PC-9 (cell line): ENCODE measurements around the gene EZR.

Experiments used
- CTCF ChIP-seq: fragments of 200-600 bp; sonication (generic); conservative IDR thresholded peaks from 2 replicates; pipeline ENCODE4 v1.6.1; 2017; ENCODE audit warnings: mixed run types, antibody characterized with exemption, mild to moderate bottlenecking, moderate library complexity
- EZH2 ChIP-seq: fragments of 200-600 bp; sonication (generic); IDR thresholded peaks from 2 replicates; pipeline ENCODE4 v1.8.0; 2017; ENCODE audit warnings: antibody characterized with exemption, low read depth

- TF ChIP-seq EZH2 (no peak), CTCF (no peak)
These were observed 34.7 kb downstream of the EZR start for GRCh38 chr6:158784505-158784904.
